GM21360 (cell line): ENCODE measurements around the gene DPY30.
"Not testable (repeated sequence)": the region's sequence is repeated elsewhere in the genome, so short reads cannot be mapped to it uniquely, and the experiment has no call there.

ENCODE experiments used
- ATAC-seq: cut with Tn5 transposase; IDR thresholded peaks from one replicate; pipeline ENCODE4 v1.9.1; 2021; ENCODE audit warnings: mild to moderate bottlenecking, moderate library complexity; ENCODE audit not compliant: unreplicated experiment

The DPY30 gene

GRCh38 chr2:32039447-32040219 is at the start of gene DPY30:
DPY30 (minus strand) TSS chr2:32039805; CDS start chr2:32039456, 349 bp downstream.
- ATAC-seq = peak; percentile 88

- no peak for ATAC-seq
Measured at GRCh38 chr2:32074134-32074506, 34.5 kb upstream of the DPY30 start.

- no peak for ATAC-seq
Measured at GRCh38 chr2:32067549-32067948, 27.9 kb upstream of the DPY30 start.

- no peak for ATAC-seq
Measured at GRCh38 chr2:32064713-32065112, 25.1 kb upstream of the DPY30 start.

GRCh38 chr2:32064021-32064601 is 24.5 kb upstream of the DPY30 start:
- ATAC-seq = no peak

GRCh38 chr2:32063310-32064020 is 23.9 kb upstream of the DPY30 start, which contains the start of gene SPAST:
SPAST (plus strand) TSS chr2:32063556; CDS start chr2:32063832, 276 bp downstream.
- ATAC-seq = peak; percentile 91

- no peak for ATAC-seq
Measured at GRCh38 chr2:32061973-32062861, 22.6 kb upstream of the DPY30 start.

GRCh38 chr2:32061430-32061829 is 21.8 kb upstream of the DPY30 start:
- ATAC-seq = no peak

GRCh38 chr2:32060266-32060665 is 20.7 kb upstream of the DPY30 start:
- ATAC-seq = no peak

- ATAC-seq = no peak
Measured at GRCh38 chr2:32058130-32058529, 18.5 kb upstream of the DPY30 start.

GRCh38 chr2:32054583-32054982 is 15.0 kb upstream of the DPY30 start:
- ATAC-seq = not testable (repeated sequence)

GRCh38 chr2:32051836-32052439 is 12.3 kb upstream of the DPY30 start:
- ATAC-seq = no peak

- ATAC-seq = no peak
Measured at GRCh38 chr2:32043561-32043960, 4.0 kb upstream of the DPY30 start.

GRCh38 chr2:32034198-32034887 is 5.3 kb downstream of the DPY30 start:
- not testable (repeated sequence) for ATAC-seq

- not testable (repeated sequence) for ATAC-seq
Measured at GRCh38 chr2:32018789-32019482, 20.7 kb downstream of the DPY30 start.

- ATAC-seq = no peak
Measured at GRCh38 chr2:32012872-32013271, 26.7 kb downstream of the DPY30 start.

- ATAC-seq = no peak
Measured at GRCh38 chr2:32011485-32011960, 28.1 kb downstream of the DPY30 start.

GRCh38 chr2:32010670-32011484 is 28.7 kb downstream of the DPY30 start, which contains the start of gene MEMO1:
MEMO1 (minus strand) TSS chr2:32011008; CDS start chr2:32010247, 761 bp downstream.
- ATAC-seq = peak; percentile 53
